ENCODE measurements around the gene KSR2.

- TF ChIP-seq CTCF (IDR thresholded peaks at IDR 0.05; ENCODE audit: extremely low read depth in 1 of 2, insufficient read depth in 1 of 2, low read depth in 1 of 2, low read length in 2 of 2), result no peak
- TF ChIP-seq POLR2A (IDR thresholded peaks at IDR 0.05; ENCODE audit: low read depth, low read length), result no peak
- TF ChIP-seq POLR2AphosphoS5 (IDR thresholded peaks at IDR 0.05; ENCODE audit: insufficient read depth, low read depth, low read length), result no peak
- TF ChIP-seq, protein P1, sequence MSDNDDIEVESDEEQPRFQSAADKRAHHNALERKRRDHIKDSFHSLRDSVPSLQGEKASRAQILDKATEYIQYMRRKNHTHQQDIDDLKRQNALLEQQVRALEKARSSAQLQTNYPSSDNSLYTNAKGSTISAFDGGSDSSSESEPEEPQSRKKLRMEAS (IDR thresholded peaks at IDR 0.05; ENCODE audit: insufficient read depth, insufficient read length), result no peak
- no peak for TF ChIP-seq GATA2 (IDR thresholded peaks at IDR 0.05; ENCODE audit: insufficient read depth, insufficient read length, low read depth, low read length)
- TF ChIP-seq JUN (IDR thresholded peaks at IDR 0.05; ENCODE audit: borderline replicate concordance, insufficient read depth, insufficient read length, low read depth), result no peak
- TF ChIP-seq MYC (IDR thresholded peaks at IDR 0.05; ENCODE audit: low read depth, low read length), result no peak
Measured at GRCh38 chr12:117526757-117527478, 441.9 kb downstream of the KSR2 start.

All from endothelial cell of umbilical vein (primary cell).